Measurements from ENCODE around the gene LLGL1.

DNA sequence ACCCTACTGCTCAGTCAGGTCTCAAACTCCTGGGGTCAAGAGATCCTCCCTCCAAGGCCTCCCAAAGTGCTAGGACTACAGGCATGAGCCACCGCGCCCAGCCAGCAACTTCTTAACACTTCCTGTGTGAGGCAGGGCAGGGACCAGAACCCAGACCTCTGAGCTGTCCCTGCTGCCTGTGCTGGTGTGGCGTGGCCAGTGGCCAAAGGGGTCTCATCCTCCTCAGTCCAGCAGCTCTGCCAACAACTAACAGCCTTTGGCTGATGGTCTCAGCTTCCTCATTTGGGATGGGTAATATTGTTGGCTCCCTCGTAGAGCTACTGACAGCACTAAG is 1.4 kb upstream of the LLGL1 start:
- TF ChIP-seq SIN3A (IDR thresholded peaks at IDR 0.05; ENCODE audit: borderline replicate concordance, insufficient read depth, low read length): no peak
- TF ChIP-seq, protein P1, sequence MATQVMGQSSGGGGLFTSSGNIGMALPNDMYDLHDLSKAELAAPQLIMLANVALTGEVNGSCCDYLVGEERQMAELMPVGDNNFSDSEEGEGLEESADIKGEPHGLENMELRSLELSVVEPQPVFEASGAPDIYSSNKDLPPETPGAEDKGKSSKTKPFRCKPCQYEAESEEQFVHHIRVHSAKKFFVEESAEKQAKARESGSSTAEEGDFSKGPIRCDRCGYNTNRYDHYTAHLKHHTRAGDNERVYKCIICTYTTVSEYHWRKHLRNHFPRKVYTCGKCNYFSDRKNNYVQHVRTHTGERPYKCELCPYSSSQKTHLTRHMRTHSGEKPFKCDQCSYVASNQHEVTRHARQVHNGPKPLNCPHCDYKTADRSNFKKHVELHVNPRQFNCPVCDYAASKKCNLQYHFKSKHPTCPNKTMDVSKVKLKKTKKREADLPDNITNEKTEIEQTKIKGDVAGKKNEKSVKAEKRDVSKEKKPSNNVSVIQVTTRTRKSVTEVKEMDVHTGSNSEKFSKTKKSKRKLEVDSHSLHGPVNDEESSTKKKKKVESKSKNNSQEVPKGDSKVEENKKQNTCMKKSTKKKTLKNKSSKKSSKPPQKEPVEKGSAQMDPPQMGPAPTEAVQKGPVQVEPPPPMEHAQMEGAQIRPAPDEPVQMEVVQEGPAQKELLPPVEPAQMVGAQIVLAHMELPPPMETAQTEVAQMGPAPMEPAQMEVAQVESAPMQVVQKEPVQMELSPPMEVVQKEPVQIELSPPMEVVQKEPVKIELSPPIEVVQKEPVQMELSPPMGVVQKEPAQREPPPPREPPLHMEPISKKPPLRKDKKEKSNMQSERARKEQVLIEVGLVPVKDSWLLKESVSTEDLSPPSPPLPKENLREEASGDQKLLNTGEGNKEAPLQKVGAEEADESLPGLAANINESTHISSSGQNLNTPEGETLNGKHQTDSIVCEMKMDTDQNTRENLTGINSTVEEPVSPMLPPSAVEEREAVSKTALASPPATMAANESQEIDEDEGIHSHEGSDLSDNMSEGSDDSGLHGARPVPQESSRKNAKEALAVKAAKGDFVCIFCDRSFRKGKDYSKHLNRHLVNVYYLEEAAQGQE (IDR thresholded peaks at IDR 0.05; ENCODE audit: insufficient read depth in 1 of 2, low read depth in 2 of 2, low read length in 2 of 2): no peak
- no peak for TF ChIP-seq POLR2AphosphoS5 (IDR thresholded peaks at IDR 0.05; ENCODE audit: low read depth, low read length)
- TF ChIP-seq TAF1 (IDR thresholded peaks at IDR 0.05; ENCODE audit: borderline replicate concordance, insufficient read depth, low read length): no peak
- no peak for TF ChIP-seq FOXP2 (optimal IDR thresholded peaks at IDR 0.05; ENCODE audit: borderline replicate concordance, extremely low read depth, extremely low read length, insufficient read depth)

All from PFSK-1 (cell line).